ENCODE results near the gene WSB1.

WSB1 gene

GRCh38 chr17:27332485-27333409, 38.8 kb downstream of the WSB1 start (continued):
- peak; percentile 97 for TF ChIP-seq PRDM10 (tag by site-specific recombination; IDR thresholded peaks at IDR 0.05)
- TF ChIP-seq ZNF449 (tag by site-specific recombination; IDR thresholded peaks at IDR 0.05), result peak; percentile 84
- peak; percentile 61 for TF ChIP-seq KLF16 (tag by site-specific recombination; IDR thresholded peaks at IDR 0.05)
- TF ChIP-seq SP7 (tag by site-specific recombination; IDR thresholded peaks at IDR 0.05), result peak; percentile 91
- TF ChIP-seq ZNF747 (tag by site-specific recombination; IDR thresholded peaks at IDR 0.05), result no peak
- peak; percentile 68 for TF ChIP-seq SP3 (tag by site-specific recombination; IDR thresholded peaks at IDR 0.05)
- TF ChIP-seq ZNF639 (tag by site-specific recombination; IDR thresholded peaks at IDR 0.05), result peak; percentile 36; the same call in 1 of the 2 replicates
- peak; percentile 32; the same call in 1 of the 2 replicates for TF ChIP-seq ZBTB6 (tag by site-specific recombination; IDR thresholded peaks at IDR 0.05)
- peak; percentile 80; the same call in 1 of the 2 replicates for TF ChIP-seq ZNF2 (tag by site-specific recombination; IDR thresholded peaks at IDR 0.05)
- TF ChIP-seq ELK4 (IDR thresholded peaks at IDR 0.05; ENCODE audit: borderline replicate concordance, low read depth, low read length), result no peak
- TF ChIP-seq ZEB2 (tag by site-specific recombination; IDR thresholded peaks at IDR 0.05), result peak; percentile 97
- TF ChIP-seq ZNF518A (tag by site-specific recombination; conservative IDR thresholded peaks at IDR 0.05; ENCODE audit: low read depth), result 0 out of 2 replicates have a peak, but pooled peaks have one; percentile 29
- no peak for TF ChIP-seq ZNF529 (tag by site-specific recombination; IDR thresholded peaks at IDR 0.05; ENCODE audit: insufficient replicate concordance)
- TF ChIP-seq ZNF660 (tag by site-specific recombination; IDR thresholded peaks at IDR 0.05), result peak; percentile 72; the same call in 1 of the 2 replicates
- TF ChIP-seq BCL11A (tag by site-specific recombination; IDR thresholded peaks at IDR 0.05; ENCODE audit: low read depth), result peak; percentile 83
- TF ChIP-seq WT1 (tag by site-specific recombination; IDR thresholded peaks at IDR 0.05), result peak; percentile 52
- peak; percentile 94 for TF ChIP-seq ZBTB17 (tag by site-specific recombination; IDR thresholded peaks at IDR 0.05)
- no peak for TF ChIP-seq ZNF530 (tag by site-specific recombination; IDR thresholded peaks at IDR 0.05; ENCODE audit: low read depth)
- TF ChIP-seq ZNF362 (tag by site-specific recombination; IDR thresholded peaks at IDR 0.05), result no peak
- TF ChIP-seq MZF1 (tag by site-specific recombination; IDR thresholded peaks at IDR 0.05; ENCODE audit: borderline replicate concordance), result peak; percentile 98
- TF ChIP-seq PBX3 (CRISPR knock-in tag; IDR thresholded peaks at IDR 0.05), result 0 out of 2 replicates have a peak, but pooled peaks have one; percentile 22

Data from HEK293 (cell line).